Measurements from ENCODE around the gene ACAT1.

Gene ACAT1

GRCh38 chr11:108121274-108122155 lies at the start of gene ACAT1:
Gene ACAT1, plus strand, starts transcription at chr11:108121567. Its CDS starts 40 bp downstream, at chr11:108121607.
- peaks cover 21% of the 10 kb centered on the region for H3K4me1 ChIP-seq (ENCODE audit: control insufficient read depth, insufficient read depth, low read length)
- no peaks in the 10 kb centered on the region for H3K36me3 ChIP-seq (ENCODE audit: control insufficient read depth in 2 of 2, insufficient read depth in 2 of 2, low read length in 2 of 2)
- H3K9ac ChIP-seq (ENCODE audit: low read length in 2 of 2) = peak within 1 kb of the TSS; percentile 77 to 84
- peak within 1 kb of the TSS; percentile 91 for H3K27ac ChIP-seq (ENCODE audit: low read length)
- peak within 1 kb of the TSS; percentile 79 to 88 for H3K4me3 ChIP-seq (ENCODE audit: low read length in 2 of 2)
- no peaks in the 10 kb centered on the region for H3K9me3 ChIP-seq (ENCODE audit: control insufficient read depth in 2 of 2, low read length in 2 of 2)
- no peaks in the 10 kb centered on the region for H3K27me3 ChIP-seq (ENCODE audit: control insufficient read depth in 1 of 2, insufficient read depth in 2 of 2, low read length in 2 of 2)

- Histone ChIP-seq H3K27ac (ENCODE audit: low read length) (no peak overlapping the region), H3K36me3 (ENCODE audit: control insufficient read depth in 2 of 2, insufficient read depth in 2 of 2, low read length in 2 of 2) (peaks cover 9 to 14% of the 10 kb centered on the region in 2 donors), H3K4me1 (ENCODE audit: control insufficient read depth, insufficient read depth, low read length) (no peaks in the 10 kb centered on the region), H3K27me3 (ENCODE audit: control insufficient read depth in 1 of 2, insufficient read depth in 2 of 2, low read length in 2 of 2) (no peaks in the 10 kb centered on the region), H3K4me3 (ENCODE audit: low read length in 2 of 2) (no peak overlapping the region), H3K9me3 (ENCODE audit: control insufficient read depth in 2 of 2, low read length in 2 of 2) (no peaks in the 10 kb centered on the region), H3K9ac (ENCODE audit: low read length in 2 of 2) (no peak overlapping the region)
Observed at GRCh38 chr11:108084811-108085210, 36.6 kb upstream of the ACAT1 start.

GRCh38 chr11:108085672-108086071 lies 35.7 kb upstream of the ACAT1 start:
- H3K4me3 ChIP-seq (ENCODE audit: low read length in 2 of 2) = no peak overlapping the region
- H3K36me3 ChIP-seq (ENCODE audit: control insufficient read depth in 2 of 2, insufficient read depth in 2 of 2, low read length in 2 of 2) = peaks cover 7 to 14% of the 10 kb centered on the region in 2 donors
- no peaks in the 10 kb centered on the region for H3K27me3 ChIP-seq (ENCODE audit: control insufficient read depth in 1 of 2, insufficient read depth in 2 of 2, low read length in 2 of 2)
- H3K9ac ChIP-seq (ENCODE audit: low read length in 2 of 2) = no peak overlapping the region
- H3K4me1 ChIP-seq (ENCODE audit: control insufficient read depth, insufficient read depth, low read length) = no peaks in the 10 kb centered on the region
- no peaks in the 10 kb centered on the region for H3K9me3 ChIP-seq (ENCODE audit: control insufficient read depth in 2 of 2, low read length in 2 of 2)
- H3K27ac ChIP-seq (ENCODE audit: low read length) = no peak overlapping the region

- Histone ChIP-seq H3K27me3 (ENCODE audit: control insufficient read depth in 1 of 2, insufficient read depth in 2 of 2, low read length in 2 of 2) (no peaks in the 10 kb centered on the region), H3K36me3 (ENCODE audit: control insufficient read depth in 2 of 2, insufficient read depth in 2 of 2, low read length in 2 of 2) (peaks cover 9 to 22% of the 10 kb centered on the region in 2 donors), H3K9ac (ENCODE audit: low read length in 2 of 2) (no peak overlapping the region), H3K9me3 (ENCODE audit: control insufficient read depth in 2 of 2, low read length in 2 of 2) (no peaks in the 10 kb centered on the region), H3K4me3 (ENCODE audit: low read length in 2 of 2) (no peak overlapping the region), H3K4me1 (ENCODE audit: control insufficient read depth, insufficient read depth, low read length) (no peaks in the 10 kb centered on the region), H3K27ac (ENCODE audit: low read length) (no peak overlapping the region)
Observed at GRCh38 chr11:108092134-108092533, 29.2 kb upstream of the ACAT1 start.

GRCh38 chr11:108093128-108093904 lies 28.1 kb upstream of the ACAT1 start:
- Histone ChIP-seq H3K36me3 (ENCODE audit: control insufficient read depth in 2 of 2, insufficient read depth in 2 of 2, low read length in 2 of 2) (peaks cover 9 to 22% of the 10 kb centered on the region in 2 donors), H3K27ac (ENCODE audit: low read length) (no peak overlapping the region), H3K4me3 (ENCODE audit: low read length in 2 of 2) (no peak overlapping the region), H3K4me1 (ENCODE audit: control insufficient read depth, insufficient read depth, low read length) (no peaks in the 10 kb centered on the region), H3K9me3 (ENCODE audit: control insufficient read depth in 2 of 2, low read length in 2 of 2) (no peaks in the 10 kb centered on the region), H3K9ac (ENCODE audit: low read length in 2 of 2) (no peak overlapping the region), H3K27me3 (ENCODE audit: control insufficient read depth in 1 of 2, insufficient read depth in 2 of 2, low read length in 2 of 2) (no peaks in the 10 kb centered on the region)

GRCh38 chr11:108097179-108097578 lies 24.2 kb upstream of the ACAT1 start:
- Histone ChIP-seq H3K9me3 (ENCODE audit: control insufficient read depth in 2 of 2, low read length in 2 of 2) (no peaks in the 10 kb centered on the region), H3K4me1 (ENCODE audit: control insufficient read depth, insufficient read depth, low read length) (no peaks in the 10 kb centered on the region), H3K27ac (ENCODE audit: low read length) (no peak overlapping the region), H3K27me3 (ENCODE audit: control insufficient read depth in 1 of 2, insufficient read depth in 2 of 2, low read length in 2 of 2) (no peaks in the 10 kb centered on the region), H3K4me3 (ENCODE audit: low read length in 2 of 2) (no peak overlapping the region), H3K36me3 (ENCODE audit: control insufficient read depth in 2 of 2, insufficient read depth in 2 of 2, low read length in 2 of 2) (peaks cover 12 to 14% of the 10 kb centered on the region in 2 donors), H3K9ac (ENCODE audit: low read length in 2 of 2) (no peak overlapping the region)

GRCh38 chr11:108101090-108101775 lies 20.1 kb upstream of the ACAT1 start:
- Histone ChIP-seq H3K4me1 (ENCODE audit: control insufficient read depth, insufficient read depth, low read length) (no peaks in the 10 kb centered on the region), H3K9me3 (ENCODE audit: control insufficient read depth in 2 of 2, low read length in 2 of 2) (no peaks in the 10 kb centered on the region), H3K36me3 (ENCODE audit: control insufficient read depth in 2 of 2, insufficient read depth in 2 of 2, low read length in 2 of 2) (peaks cover 14 to 20% of the 10 kb centered on the region in 2 donors), H3K4me3 (ENCODE audit: low read length in 2 of 2) (no peak overlapping the region), H3K27me3 (ENCODE audit: control insufficient read depth in 1 of 2, insufficient read depth in 2 of 2, low read length in 2 of 2) (no peaks in the 10 kb centered on the region), H3K9ac (ENCODE audit: low read length in 2 of 2) (no peak overlapping the region), H3K27ac (ENCODE audit: low read length) (no peak overlapping the region)

GRCh38 chr11:108111126-108111525 lies 10.2 kb upstream of the ACAT1 start:
- Histone ChIP-seq H3K36me3 (ENCODE audit: control insufficient read depth in 2 of 2, insufficient read depth in 2 of 2, low read length in 2 of 2) (peaks cover 0 to 3% of the 10 kb centered on the region in 2 donors), H3K4me3 (ENCODE audit: low read length in 2 of 2) (no peak overlapping the region), H3K27me3 (ENCODE audit: control insufficient read depth in 1 of 2, insufficient read depth in 2 of 2, low read length in 2 of 2) (no peaks in the 10 kb centered on the region), H3K9me3 (ENCODE audit: control insufficient read depth in 2 of 2, low read length in 2 of 2) (no peaks in the 10 kb centered on the region), H3K27ac (ENCODE audit: low read length) (no peak overlapping the region), H3K9ac (ENCODE audit: low read length in 2 of 2) (no peak overlapping the region), H3K4me1 (ENCODE audit: control insufficient read depth, insufficient read depth, low read length) (peaks cover 12% of the 10 kb centered on the region)

GRCh38 chr11:108112057-108112456 lies 9.3 kb upstream of the ACAT1 start:
- Histone ChIP-seq H3K9me3 (ENCODE audit: control insufficient read depth in 2 of 2, low read length in 2 of 2) (no peaks in the 10 kb centered on the region), H3K27ac (ENCODE audit: low read length) (no peak overlapping the region), H3K36me3 (ENCODE audit: control insufficient read depth in 2 of 2, insufficient read depth in 2 of 2, low read length in 2 of 2) (peaks cover 0 to 3% of the 10 kb centered on the region in 2 donors), H3K4me1 (ENCODE audit: control insufficient read depth, insufficient read depth, low read length) (peaks cover 14% of the 10 kb centered on the region), H3K9ac (ENCODE audit: low read length in 2 of 2) (no peak overlapping the region), H3K27me3 (ENCODE audit: control insufficient read depth in 1 of 2, insufficient read depth in 2 of 2, low read length in 2 of 2) (no peaks in the 10 kb centered on the region), H3K4me3 (ENCODE audit: low read length in 2 of 2) (no peak overlapping the region)

- Histone ChIP-seq H3K9me3 (ENCODE audit: control insufficient read depth in 2 of 2, low read length in 2 of 2) (no peaks in the 10 kb centered on the region), H3K9ac (ENCODE audit: low read length in 2 of 2) (peak overlapping the region; percentile 8 to 64), H3K4me1 (ENCODE audit: control insufficient read depth, insufficient read depth, low read length) (peaks cover 16% of the 10 kb centered on the region), H3K27ac (ENCODE audit: low read length) (peak overlapping the region; percentile 90), H3K27me3 (ENCODE audit: control insufficient read depth in 1 of 2, insufficient read depth in 2 of 2, low read length in 2 of 2) (no peaks in the 10 kb centered on the region), H3K36me3 (ENCODE audit: control insufficient read depth in 2 of 2, insufficient read depth in 2 of 2, low read length in 2 of 2) (no peaks in the 10 kb centered on the region), H3K4me3 (ENCODE audit: low read length in 2 of 2) (peak overlapping the region in 1 of 2 donors; percentile 47)
Observed at GRCh38 chr11:108115500-108116140, 5.7 kb upstream of the ACAT1 start.

All from stomach smooth muscle (tissue), 2 donors.